Stomach (tissue), 9 donors: ENCODE data around the gene ETNK1. TPM values are rescaled to one million over a fixed set of nuclear protein-coding genes. Genes with fewer than 3 reads are reported as not detected.
"Not testable (repeated sequence)": the region's sequence is repeated elsewhere in the genome, so short reads cannot be mapped to it uniquely, and the experiment has no call there.

ENCODE experiments used
- DNase-seq, 2 donors: peaks; one replicate each; pipeline versions ENCODE4 v3.0.0 to v3.0.0-alpha.2; 2013 to 2019
- H3K27ac ChIP-seq, 5 donors: fragments of 200-600 bp in 4 of 5; sonication (generic) in 4 of 5; one replicate each; pipeline ENCODE4 v1.5.1; 2013 to 2019; ENCODE audit warnings: mild to moderate bottlenecking in 1 of 5, moderate library complexity in 1 of 5
- H3K27me3 ChIP-seq, 3 donors: fragments of 200-600 bp; sonication (generic); one replicate each; pipeline ENCODE4 v1.5.1; 2017 to 2019; ENCODE audit warnings: mixed run types in 1 of 3
- H3K36me3 ChIP-seq, 4 donors: fragments of 200-600 bp; sonication (generic); 1 replicate in 3 of 4; 2 replicates in 1 of 4; pipeline ENCODE4 v1.5.1; 2016 to 2019
- H3K4me1 ChIP-seq, 4 donors: fragments of 200-600 bp; sonication (generic); one replicate each; pipeline ENCODE4 v1.5.1; 2016 to 2019
- H3K4me3 ChIP-seq, 4 donors: fragments of 200-600 bp; sonication (generic) in 3 of 4; one replicate each; pipeline ENCODE4 v1.5.1; 2016 to 2019; ENCODE audit warnings: mild to moderate bottlenecking in 1 of 4
- H3K9me3 ChIP-seq, 4 donors: fragments of 200-600 bp; sonication (generic); one replicate each; pipeline ENCODE4 v1.5.1; 2016 to 2019
- EP300 ChIP-seq: sonication (generic); formaldehyde crosslinking; IDR thresholded peaks from one replicate; pipeline ENCODE4 v1.6.1; 2017; ENCODE audit warnings: antibody characterized with exemption
- POLR2A ChIP-seq, 4 donors: fragments of 450-650 bp; IDR thresholded peaks; one replicate each; pipeline ENCODE4 v1.6.1; 2016; ENCODE audit warnings: antibody characterized with exemption in 4 of 4, control low read depth in 2 of 4, mild to moderate bottlenecking in 1 of 4, moderate library complexity in 1 of 4
- POLR2AphosphoS5 ChIP-seq, 3 donors: sonication (generic); formaldehyde crosslinking; IDR thresholded peaks; one replicate each; pipeline ENCODE4 v1.6.1; 2016; ENCODE audit warnings: antibody characterized with exemption in 3 of 3
- WGBS, 5 donors: extraction: QIAGEN DNeasy Blood & Tissue Kit in 3 of 5; methylation state at CpG; one replicate each; pipeline versions ENCODE4 v1.1.5 to v1.1.7; 2013 to 2018; 5-methylcytosine and 5-hydroxymethylcytosine counted together
- intact Hi-C: fragments of 100-400 bp; cut with DNase I; formaldehyde crosslinking; loops from one replicate; pipeline ENCODE4 v1.15.1; 2023; ENCODE audit warnings: low total_unique reads
- polyA plus RNA-seq, 3 donors: library from polyadenylated mRNA; stranded (reverse); fragments of 200-250 nt; gene quantifications; one replicate each; pipeline ENCODE4 v1.2.3, GENCODE V29; 2013
- total RNA-seq, 5 donors: library from RNA; depleted of rRNA; stranded (reverse); fragments of >200 nt; gene quantifications; one replicate each; pipeline versions ENCODE4 v1.1.0 to v1.2.3, GENCODE V29; 2014 to 2016
- TF ChIP-seq, protein P1 (sequence below), 7 experiments: fragments of 450-650 bp in 4 of 7; fragments of 200-600 bp in 3 of 7; sonication (generic) in 3 of 7; IDR thresholded peaks; one replicate each; pipeline ENCODE4 v1.5.1; 2016 to 2019; ENCODE audit warnings: antibody characterized with exemption in 7 of 7, control low read depth in 2 of 7, mild to moderate bottlenecking in 1 of 7
- donor health status: healthy with polysubstance abuse.
- donor health status: Bipolar disorder and iron deficiency.
- donor health status: healthy.

Gene ETNK1
- total and polyA plus RNA-seq, 8 donors, result 7.5 to 168 (median 40.4) TPM

GRCh38 chr12:22691319-22691718, 66.3 kb downstream of the ETNK1 start:
- TF ChIP-seq, protein P1, sequence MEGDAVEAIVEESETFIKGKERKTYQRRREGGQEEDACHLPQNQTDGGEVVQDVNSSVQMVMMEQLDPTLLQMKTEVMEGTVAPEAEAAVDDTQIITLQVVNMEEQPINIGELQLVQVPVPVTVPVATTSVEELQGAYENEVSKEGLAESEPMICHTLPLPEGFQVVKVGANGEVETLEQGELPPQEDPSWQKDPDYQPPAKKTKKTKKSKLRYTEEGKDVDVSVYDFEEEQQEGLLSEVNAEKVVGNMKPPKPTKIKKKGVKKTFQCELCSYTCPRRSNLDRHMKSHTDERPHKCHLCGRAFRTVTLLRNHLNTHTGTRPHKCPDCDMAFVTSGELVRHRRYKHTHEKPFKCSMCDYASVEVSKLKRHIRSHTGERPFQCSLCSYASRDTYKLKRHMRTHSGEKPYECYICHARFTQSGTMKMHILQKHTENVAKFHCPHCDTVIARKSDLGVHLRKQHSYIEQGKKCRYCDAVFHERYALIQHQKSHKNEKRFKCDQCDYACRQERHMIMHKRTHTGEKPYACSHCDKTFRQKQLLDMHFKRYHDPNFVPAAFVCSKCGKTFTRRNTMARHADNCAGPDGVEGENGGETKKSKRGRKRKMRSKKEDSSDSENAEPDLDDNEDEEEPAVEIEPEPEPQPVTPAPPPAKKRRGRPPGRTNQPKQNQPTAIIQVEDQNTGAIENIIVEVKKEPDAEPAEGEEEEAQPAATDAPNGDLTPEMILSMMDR (IDR thresholded peaks at IDR 0.05), result no peak
- no peak for TF ChIP-seq EP300
- WGBS, 5 donors, result 91 to 98% (median 94%) methylated on average over 2 of the region's 2 CpGs
- intact Hi-C loops, result no loop called here
- no peak for DNase-seq
- no peaks in the 10 kb centered on the region for H3K36me3 ChIP-seq
- H3K9me3 ChIP-seq, result peaks cover 0 to 21% (median 9%) of the 10 kb centered on the region in 4 donors
- H3K27me3 ChIP-seq, result no peaks in the 10 kb centered on the region
- H3K27ac ChIP-seq, result no peak overlapping the region
- H3K4me3 ChIP-seq, result no peak overlapping the region
- peaks cover 0 to 19% (median 4%) of the 10 kb centered on the region in 4 donors for H3K4me1 ChIP-seq

DNA sequence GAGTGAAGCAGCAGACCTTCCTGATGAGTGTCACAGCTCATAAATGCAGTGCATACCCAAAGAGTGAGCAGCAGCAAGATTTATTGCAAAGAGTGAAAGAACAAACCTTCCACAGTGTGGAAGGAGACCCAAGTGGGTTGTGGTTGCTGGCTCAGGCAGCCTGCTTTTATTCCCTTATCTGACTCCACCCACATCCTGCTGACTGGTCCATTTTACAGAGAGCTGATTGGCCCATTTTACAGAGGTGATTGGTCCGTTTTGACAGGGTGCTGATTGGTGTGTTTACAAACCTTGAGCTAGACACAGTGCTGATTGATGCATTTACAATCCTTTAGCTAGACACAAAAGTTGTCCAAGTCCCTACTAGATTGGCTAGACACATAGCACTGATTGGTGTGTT, 67.5 kb downstream of the ETNK1 start:
- Histone ChIP-seq H3K9me3 (peaks cover 0 to 21% (median 9%) of the 10 kb centered on the region in 4 donors), H3K4me1 (peaks cover 0 to 12% (median under 1%) of the 10 kb centered on the region in 4 donors)
- H3K36me3 ChIP-seq, intact Hi-C loops, DNase-seq, H3K4me3 ChIP-seq, H3K27me3 ChIP-seq, H3K27ac ChIP-seq: not testable (repeated sequence)
- 56 to 82% (median 70%) methylated on average over 1 of the region's 1 CpG for WGBS, 5 donors

DNA sequence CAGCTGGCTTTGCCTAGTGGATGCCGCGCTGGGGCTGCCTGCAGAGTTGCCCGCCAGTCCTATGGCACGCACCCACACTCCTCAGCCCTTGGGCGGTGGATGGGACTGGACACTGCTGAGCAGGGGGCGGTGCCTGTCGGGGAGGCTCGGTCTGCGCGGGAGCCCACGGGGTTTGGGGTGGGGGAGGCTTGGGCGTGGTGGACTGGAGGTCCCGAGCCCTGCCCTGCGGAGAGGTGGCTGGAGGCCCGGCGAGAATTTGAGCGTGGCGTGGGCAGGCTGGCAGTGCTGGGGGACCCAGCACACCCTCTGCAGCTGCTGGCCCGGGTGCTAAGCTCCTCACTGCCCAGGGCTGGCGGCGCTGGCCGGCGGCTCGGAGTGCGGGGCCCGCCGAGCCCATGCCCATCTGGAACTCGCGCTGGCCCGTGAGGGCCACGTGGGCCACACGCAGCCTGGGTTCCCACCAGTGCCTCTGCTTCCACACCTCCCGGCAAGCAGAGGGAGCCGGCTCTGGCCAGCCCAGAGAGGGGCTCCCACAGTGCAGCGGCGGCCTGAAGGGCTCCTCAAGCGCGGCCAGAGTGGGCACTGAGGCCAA, 68.1 kb downstream of the ETNK1 start:
- no peak for DNase-seq

DNA sequence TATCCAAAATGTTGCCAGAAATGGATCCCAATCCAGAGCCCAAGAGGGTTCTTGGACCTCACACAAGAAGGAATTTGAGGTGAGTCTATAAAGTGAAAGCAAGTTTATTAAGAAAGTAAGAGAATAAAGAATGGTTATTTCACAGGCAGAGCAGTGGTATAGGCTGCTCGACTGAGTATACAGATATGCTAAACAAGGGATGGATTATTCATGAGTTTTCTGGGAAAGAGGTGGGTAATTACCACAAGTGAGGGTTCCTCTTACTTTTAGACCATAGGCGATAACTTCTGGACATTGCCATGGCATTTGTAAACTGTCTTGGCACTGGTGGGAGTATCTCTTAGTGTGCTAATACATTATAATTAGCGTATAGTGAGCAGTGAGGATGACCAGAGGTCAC, 73.6 kb downstream of the ETNK1 start:
- TF ChIP-seq, protein P1 (IDR thresholded peaks at IDR 0.05), result no peak
- DNase-seq, result no peak
- H3K36me3 ChIP-seq, result no peaks in the 10 kb centered on the region
- WGBS, 5 donors, result 79 to 94% (median 91%) methylated on average over 3 of the region's 3 CpGs
- no peaks in the 10 kb centered on the region for H3K27me3 ChIP-seq
- intact Hi-C loops, result no loop called here
- H3K9me3 ChIP-seq, result peaks cover 0 to 10% (median under 1%) of the 10 kb centered on the region in 4 donors
- no peak overlapping the region for H3K4me3 ChIP-seq
- H3K4me1 ChIP-seq, result no peaks in the 10 kb centered on the region
- H3K27ac ChIP-seq, result no peak overlapping the region

More for the DNA sequence above, 68.1 kb downstream of the ETNK1 start:
- intact Hi-C loops, result no loop called here
- Histone ChIP-seq H3K4me1 (peaks cover 0 to 6% (median 0%) of the 10 kb centered on the region in 4 donors), H3K4me3 (no peak overlapping the region), H3K27ac (no peak overlapping the region), H3K36me3 (no peaks in the 10 kb centered on the region), H3K9me3 (peaks cover 0 to 21% (median 9%) of the 10 kb centered on the region in 4 donors), H3K27me3 (no peaks in the 10 kb centered on the region)
- TF ChIP-seq EP300, result no peak
- no peak for TF ChIP-seq POLR2AphosphoS5 (IDR thresholded peaks at IDR 0.05)
- TF ChIP-seq POLR2A (IDR thresholded peaks at IDR 0.05), result no peak
- TF ChIP-seq, protein P1 (IDR thresholded peaks at IDR 0.05), result no peak
- 91 to 99% (median 95%) methylated on average over 23 to 38 of the region's 38 CpGs for WGBS, 5 donors

GRCh38 chr12:22699705-22700104, 74.7 kb downstream of the ETNK1 start:
- H3K36me3 ChIP-seq, H3K27ac ChIP-seq, intact Hi-C loops, H3K27me3 ChIP-seq, H3K4me3 ChIP-seq, H3K9me3 ChIP-seq, H3K4me1 ChIP-seq, DNase-seq: not testable (repeated sequence)
- 84 to 90% (median 87%) methylated on average over 8 to 11 of the region's 11 CpGs for WGBS, 5 donors
